ENCODE data around the gene KCNJ3. TPM values are rescaled to one million over a fixed set of nuclear protein-coding genes. Genes with fewer than 3 reads are reported as not detected.

Gene KCNJ3
- polyA plus RNA-seq, 3 donors, result 6.3 to 7.6 (median 7.0) TPM

GRCh38 chr2:154698721-154699574 lies 453 bp downstream of the KCNJ3 start:
- DNase-seq, result no peak

DNA sequence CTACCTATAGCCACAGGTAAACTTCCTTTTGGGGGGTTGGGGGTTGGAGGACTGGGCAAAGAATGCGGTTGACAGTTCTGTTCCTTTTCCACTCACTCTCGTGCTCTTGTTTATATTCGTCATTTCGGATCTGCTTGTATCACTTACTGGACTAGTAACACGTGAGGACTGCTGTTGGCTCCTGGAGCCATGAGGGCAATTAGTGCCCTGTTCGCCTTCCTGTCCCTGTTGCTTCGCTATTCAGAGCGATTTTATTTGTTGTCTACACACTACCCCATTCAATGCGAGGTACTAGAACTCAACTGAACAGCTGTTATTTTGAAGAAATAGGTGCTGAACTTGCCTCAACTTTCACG lies 1.1 kb downstream of the KCNJ3 start:
- DNase-seq, result no peak

DNA sequence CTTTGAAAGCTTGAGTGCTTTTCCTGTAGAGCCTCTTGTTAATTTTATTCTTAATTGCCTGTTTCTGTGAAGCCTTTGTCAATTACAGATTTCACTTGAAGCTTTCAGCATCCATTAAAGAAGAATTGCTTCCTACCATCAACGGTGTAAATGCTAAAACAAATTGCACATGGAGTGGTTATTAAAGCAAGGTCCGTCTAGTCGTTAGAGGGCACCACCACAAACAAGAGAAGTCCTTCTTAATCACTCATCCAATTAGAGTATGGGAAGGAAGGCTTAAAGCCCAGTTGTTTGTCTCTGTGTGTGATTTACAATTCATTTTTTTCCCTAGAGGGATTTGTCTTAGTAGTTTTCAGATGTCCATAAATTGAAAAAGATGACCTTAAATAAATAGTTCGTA lies 1.6 kb downstream of the KCNJ3 start:
- no peak for DNase-seq

- no peak for DNase-seq
These were observed 6.5 kb downstream of the KCNJ3 start for GRCh38 chr2:154704991-154705390.

- DNase-seq, result no peak
These were observed 8.2 kb downstream of the KCNJ3 start for GRCh38 chr2:154706660-154707059.

- DNase-seq, result no peak
These were observed 9.6 kb downstream of the KCNJ3 start for GRCh38 chr2:154707994-154708575.

- no peak for DNase-seq
These were observed 10.7 kb downstream of the KCNJ3 start for GRCh38 chr2:154709215-154709614.

DNA sequence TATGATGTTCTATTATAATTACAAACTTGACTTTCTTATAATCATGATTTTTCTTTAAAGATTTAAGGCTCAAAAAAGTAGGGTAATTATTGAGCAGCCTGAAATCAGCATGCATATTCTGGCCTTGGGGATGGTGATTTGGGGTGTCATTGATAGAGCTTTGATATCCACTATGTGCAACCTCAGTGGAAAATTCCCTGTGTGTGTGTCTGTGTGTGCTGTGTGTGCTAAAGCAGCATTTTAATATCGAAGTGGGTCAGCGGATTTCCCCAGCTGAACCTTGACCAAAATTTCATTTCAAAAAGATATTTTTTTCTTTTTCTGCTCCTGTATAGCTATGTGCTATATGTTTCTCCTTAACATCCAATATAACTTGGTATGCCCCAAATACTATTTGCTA lies 11.6 kb downstream of the KCNJ3 start:
- DNase-seq, result no peak

DNA sequence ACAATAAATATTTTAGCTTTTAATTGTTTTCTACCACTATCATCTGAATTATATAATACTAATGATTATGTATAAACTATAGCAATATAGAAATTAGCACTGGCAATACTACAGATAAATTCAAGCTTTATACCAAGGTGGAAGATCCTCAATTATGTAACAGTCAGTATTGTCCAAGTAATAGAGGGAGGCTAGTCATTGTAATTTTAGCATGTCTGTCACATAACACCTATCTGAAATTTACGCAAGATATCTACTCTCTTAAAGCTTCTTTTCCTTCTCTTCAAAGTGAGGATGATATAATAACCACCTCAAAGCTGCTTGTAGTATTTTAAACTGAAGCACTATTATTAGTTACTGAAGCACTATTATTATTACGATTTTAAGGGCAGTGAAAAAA lies 12.2 kb downstream of the KCNJ3 start:
- no peak for DNase-seq

GRCh38 chr2:154713675-154714074 lies 15.2 kb downstream of the KCNJ3 start:
- DNase-seq, result no peak

DNA sequence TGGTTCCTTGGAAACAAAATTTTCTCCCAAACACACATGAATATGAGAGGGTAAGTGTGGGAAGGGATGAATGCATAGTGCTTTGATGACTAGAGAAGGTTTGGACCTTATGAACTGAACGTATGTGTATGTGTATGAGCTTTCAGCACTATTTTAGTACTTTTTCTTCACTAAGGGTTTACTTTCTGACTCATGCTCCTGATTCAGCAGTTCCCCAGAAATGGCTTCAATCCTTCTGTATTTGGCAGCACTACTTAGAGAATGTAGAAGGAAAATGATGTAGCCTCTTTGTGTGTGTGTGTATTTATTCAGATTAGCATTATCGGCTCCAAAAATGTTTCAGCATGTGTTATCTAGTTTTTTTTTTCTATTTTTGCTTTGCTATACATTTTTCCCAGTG lies 22.2 kb downstream of the KCNJ3 start:
- no peak for DNase-seq

GRCh38 chr2:154724194-154724797 lies 25.8 kb downstream of the KCNJ3 start:
- DNase-seq, result no peak

- no peak for DNase-seq
These were observed 41.9 kb downstream of the KCNJ3 start for GRCh38 chr2:154740361-154740760.

GRCh38 chr2:154758871-154759270 lies 60.4 kb downstream of the KCNJ3 start:
- no peak for DNase-seq

DNA sequence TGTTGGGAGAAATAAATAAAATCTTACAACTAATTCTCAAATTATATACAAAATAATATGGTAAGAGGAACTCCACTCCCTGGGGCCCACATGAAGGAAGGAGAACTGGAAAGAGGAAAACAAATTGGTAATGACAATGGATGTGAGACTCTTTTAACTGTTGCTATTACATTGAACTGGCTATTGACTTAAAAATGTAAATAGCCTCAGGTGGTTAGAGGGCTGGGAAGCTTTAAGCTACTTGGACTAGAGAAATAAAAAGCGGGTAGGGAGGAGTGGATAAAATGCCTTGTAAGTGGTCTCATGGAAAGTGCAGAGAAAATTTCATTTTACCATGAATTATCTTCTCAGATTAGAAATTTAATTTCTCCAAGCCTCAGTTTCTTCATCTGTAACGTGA lies 64.1 kb downstream of the KCNJ3 start:
- no peak for DNase-seq

- no peak for DNase-seq
These were observed 73.3 kb downstream of the KCNJ3 start for GRCh38 chr2:154771664-154772284.

GRCh38 chr2:154776825-154777224 lies 78.3 kb downstream of the KCNJ3 start:
- DNase-seq, result no peak

DNA sequence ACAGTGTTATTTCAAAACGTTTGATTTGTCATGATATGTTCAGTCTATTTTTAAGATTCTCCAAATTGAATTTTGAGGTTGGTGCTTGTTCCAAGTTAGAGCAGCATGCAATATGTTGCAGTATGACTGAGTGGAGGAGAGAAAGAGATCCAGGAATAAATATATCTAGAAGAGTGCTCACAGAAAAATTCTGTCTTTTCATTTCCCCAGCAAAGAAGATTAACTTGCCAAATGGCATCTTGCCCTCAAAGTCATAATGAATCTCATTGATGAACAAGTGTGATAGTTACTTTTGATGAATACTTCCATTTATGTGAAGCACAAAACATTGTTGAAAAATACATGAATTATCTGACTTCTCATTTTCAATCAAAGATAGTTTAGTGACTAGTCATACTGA lies 95.9 kb downstream of the KCNJ3 start:
- DNase-seq, result no peak

DNA sequence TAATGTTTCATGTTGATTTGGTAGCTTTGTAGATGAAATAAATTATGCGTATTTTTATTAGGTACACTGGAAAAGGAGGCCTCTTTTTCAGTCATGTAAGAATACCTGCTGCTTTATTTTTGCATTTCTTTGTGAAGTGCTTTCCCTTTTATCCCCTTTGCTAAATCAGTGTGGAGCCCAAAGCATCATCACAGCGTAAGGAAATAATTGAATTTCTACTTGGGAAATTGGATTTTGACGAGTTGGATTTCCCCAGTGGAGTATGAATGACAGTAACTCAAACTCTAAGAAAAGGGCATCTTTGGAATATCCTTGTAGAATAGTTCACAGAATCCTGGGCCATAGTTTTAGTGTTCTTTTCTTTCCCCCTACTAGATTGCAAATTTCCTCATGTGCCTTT lies 97.2 kb downstream of the KCNJ3 start:
- no peak for DNase-seq

DNA sequence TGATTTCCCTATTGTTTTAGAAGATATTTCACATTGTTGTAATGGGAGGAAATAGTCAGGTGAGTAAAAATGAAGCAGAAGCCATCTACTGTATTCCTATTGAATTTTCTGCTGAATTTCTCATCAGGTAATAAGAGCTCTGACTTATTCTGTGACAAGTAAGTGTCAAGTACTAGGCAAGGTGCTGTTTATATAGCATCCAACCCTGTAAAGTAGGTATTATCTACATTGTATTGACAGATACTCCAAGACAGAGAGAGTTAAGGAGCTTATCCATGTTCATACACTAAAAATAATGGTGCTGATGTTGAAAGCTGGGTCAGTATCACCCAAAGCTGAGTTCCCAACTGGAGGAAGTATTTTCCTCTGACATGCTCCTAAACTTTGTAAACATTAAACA lies 106.0 kb downstream of the KCNJ3 start:
- no peak for DNase-seq

DNA sequence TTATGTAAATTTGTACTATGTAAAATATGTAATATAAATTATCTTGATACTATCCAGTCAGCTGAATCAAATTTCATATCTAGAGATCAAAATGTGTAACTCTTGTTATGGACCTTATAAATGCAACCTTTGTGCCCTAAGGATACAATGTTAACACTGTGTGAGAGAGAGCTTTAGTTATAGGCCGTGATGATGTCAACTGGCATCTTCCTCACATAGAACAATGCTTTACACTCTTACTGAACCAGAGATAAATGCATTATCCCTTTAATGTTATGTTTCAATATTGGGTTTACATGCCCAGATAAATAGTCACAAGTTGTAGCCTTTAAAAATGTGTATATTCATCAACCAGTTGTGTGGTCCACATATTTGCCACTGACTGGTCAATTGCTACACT lies 115.1 kb downstream of the KCNJ3 start:
- no peak for DNase-seq

DNA sequence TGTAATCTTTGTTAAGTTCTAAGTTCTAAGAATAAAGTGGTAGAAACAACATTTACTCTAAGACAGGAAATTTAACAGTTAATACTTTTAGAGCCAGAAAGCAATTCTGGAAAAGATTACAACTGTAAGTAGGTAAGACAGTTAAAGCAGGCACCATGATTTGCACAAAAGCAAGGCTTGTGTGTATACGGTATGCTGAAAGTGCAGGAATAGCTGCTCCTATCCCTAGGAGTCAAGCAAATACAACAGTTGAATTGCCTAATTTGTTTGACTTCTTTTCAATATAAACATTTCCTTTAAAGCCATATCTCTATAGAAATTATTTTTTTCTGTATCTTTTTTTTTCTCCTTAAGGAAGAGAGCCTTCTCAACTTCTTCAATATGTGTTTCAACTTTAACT lies 116.4 kb downstream of the KCNJ3 start:
- no peak for DNase-seq

DNA sequence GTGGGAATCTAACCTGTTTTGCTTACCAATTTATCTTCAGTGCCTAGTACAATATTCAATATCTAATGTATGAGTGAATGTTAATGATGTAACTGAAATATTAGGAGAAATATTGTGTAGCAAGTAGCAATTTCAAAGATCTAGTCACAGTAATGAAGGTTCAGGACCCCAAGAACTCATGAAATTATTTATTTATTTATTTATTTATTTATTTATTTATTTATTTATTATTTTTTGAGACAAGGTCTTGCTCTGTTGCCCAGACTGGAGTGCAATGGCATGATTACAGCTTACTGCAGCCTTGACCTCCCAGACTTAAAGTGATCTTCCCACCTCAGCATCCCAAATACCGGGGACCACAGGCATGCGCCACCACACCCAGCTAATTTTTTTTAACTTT lies 126.9 kb downstream of the KCNJ3 start:
- DNase-seq, result no peak
